Endothelial cell of umbilical vein (primary cell): ENCODE data around the gene ZFR2.

Experiments
- CTCF ChIP-seq, 2 donors: IDR thresholded peaks; 1 replicate in 1 of 2; 2 replicates in 1 of 2; pipeline ENCODE4 v1.5.1; 2011; ENCODE audit warnings: low read length in 2 of 2, mild to moderate bottlenecking in 2 of 2, moderate library complexity in 2 of 2, control low read depth in 1 of 2, inconsistent platforms in 1 of 2, low read depth in 1 of 2; ENCODE audit not compliant: insufficient read depth in 1 of 2; ENCODE audit errors: extremely low read depth in 1 of 2
- EZH2 ChIP-seq: IDR thresholded peaks from 2 replicates; pipeline ENCODE4 v1.6.1; 2012; ENCODE audit warnings: borderline replicate concordance, low read depth, mild to moderate bottlenecking, moderate library complexity, low read length, inconsistent platforms; ENCODE audit not compliant: severe bottlenecking
- JUN ChIP-seq: IDR thresholded peaks from 2 replicates; pipeline ENCODE4 v1.6.1; 2011; ENCODE audit warnings: borderline replicate concordance, low read depth; ENCODE audit not compliant: insufficient read length, insufficient read depth
- MYC ChIP-seq: IDR thresholded peaks from one replicate; pipeline ENCODE4 v1.6.1; 2011; ENCODE audit warnings: mild to moderate bottlenecking, low read depth, low read length
- POLR2A ChIP-seq: IDR thresholded peaks from 2 replicates; pipeline ENCODE4 v1.6.1; 2012; ENCODE audit warnings: low read depth, mild to moderate bottlenecking, control low read depth, low read length
- POLR2AphosphoS5 ChIP-seq: IDR thresholded peaks from 2 replicates; pipeline ENCODE4 v1.6.1; 2012; ENCODE audit warnings: low read depth, mild to moderate bottlenecking, control low read depth, low read length, moderate library complexity; ENCODE audit not compliant: insufficient read depth

- TF ChIP-seq POLR2AphosphoS5 (no peak), POLR2A (no peak), EZH2 (no peak), CTCF (IDR thresholded peaks at IDR 0.05; ENCODE audit: extremely low read depth in 1 of 2, insufficient read depth in 1 of 2, low read depth in 1 of 2, low read length in 2 of 2) (no peak), JUN (no peak), MYC (no peak)
Observed at GRCh38 chr19:3860499-3860898, 8.3 kb downstream of the ZFR2 start.
